ENCODE measurements around the gene ZNF638. TPM values are rescaled to one million over a fixed set of nuclear protein-coding genes. Genes with fewer than 3 reads are reported as not detected.

The ZNF638 gene
- total and polyA plus RNA-seq, 2 of the 4 experiments (the other 2 are of a cell fraction): 46.4 to 129 TPM

GRCh38 chr2:71484354-71484753 is 152.8 kb downstream of the ZNF638 start:
- CTCF ChIA-PET: no interaction called here
- Histone ChIP-seq H3K27ac (ENCODE audit: insufficient read depth, low read length) (no peak overlapping the region), H3K4me2 (ENCODE audit: low read depth, low read length) (no peak overlapping the region), H4K20me1 (ENCODE audit: insufficient read depth, low read length) (no peaks in the 10 kb centered on the region), H4K5ac (ENCODE audit: low read depth, low read length) (no peak overlapping the region), H2BK15ac (ENCODE audit: low read depth, low read length) (no peak overlapping the region), H3K36me3 (ENCODE audit: control insufficient read depth, insufficient read depth, low read length) (no peaks in the 10 kb centered on the region), H3K79me1 (ENCODE audit: low read depth in 1 of 2, low read length in 2 of 2) (no peaks in the 10 kb centered on the region), H2BK120ac (ENCODE audit: low read depth, low read length) (no peak overlapping the region), H2BK5ac (ENCODE audit: low read depth, low read length, poor library complexity, severe bottlenecking) (no peak overlapping the region), H3K4me1 (ENCODE audit: control insufficient read depth, insufficient read depth, low read length) (no peaks in the 10 kb centered on the region), H2AFZ (replicated peaks; ENCODE audit: low read length, poor library complexity) (no peak overlapping the region), H3K4me3 (ENCODE audit: insufficient read depth, low read depth, low read length) (no peak overlapping the region), H3K9me3 (ENCODE audit: control insufficient read depth, insufficient read depth, low read length) (no peaks in the 10 kb centered on the region), H2BK20ac (ENCODE audit: low read depth, low read length) (no peak overlapping the region), H3K18ac (ENCODE audit: low read depth, low read length) (no peak overlapping the region), H3K56ac (ENCODE audit: extremely low read depth, insufficient read depth, low read length) (no peak overlapping the region), H4K8ac (ENCODE audit: low read depth in 2 of 2, low read length in 2 of 2) (no peak overlapping the region), H3K14ac (replicated peaks; ENCODE audit: low read depth, low read length) (no peak overlapping the region), H3K23ac (ENCODE audit: low read depth, low read length) (no peak overlapping the region), H2AK5ac (ENCODE audit: low read depth, low read length) (no peak overlapping the region), H3K9me1 (ENCODE audit: insufficient read depth, low read length) (no peaks in the 10 kb centered on the region), H2AK9ac (replicated peaks; ENCODE audit: low read depth, low read length, poor library complexity) (no peak overlapping the region), H3K27me3 (ENCODE audit: control insufficient read depth, insufficient read depth, low read length) (peaks cover 39% of the 10 kb centered on the region), H4K91ac (ENCODE audit: insufficient read depth, low read depth, low read length) (no peak overlapping the region), H3K4ac (ENCODE audit: low read depth, low read length) (no peak overlapping the region), H3K9ac (ENCODE audit: low read depth, low read length) (no peak overlapping the region)
- no TSS peak for BruUV-seq (replicated peaks)
- no CpG with 5 or more reads among the region's 2 CpGs for WGBS, 2 experiments (ENCODE audit: extremely low coverage in 2 of 2, insufficient read length in 1 of 2)
- POLR2A ChIA-PET (ENCODE audit: unreplicated experiment): no interaction called here
- dilution Hi-C loops (cut with HindIII; ENCODE audit: low sequenced_read_pairs, unreplicated experiment): no loop called here
- ATAC-seq (ENCODE audit: low read depth): no peak
- in situ Hi-C loops (cut with MboI; ENCODE audit: low sequenced_read_pairs): no loop called here
- DNase-seq: no peak
- no peak for TF ChIP-seq RCOR1 (IDR thresholded peaks at IDR 0.05; ENCODE audit: insufficient replicate concordance, low read length)
- TF ChIP-seq CHD1 (IDR thresholded peaks at IDR 0.05; ENCODE audit: low read depth, low read length): no peak
- TF ChIP-seq MAZ (IDR thresholded peaks at IDR 0.05; ENCODE audit: borderline replicate concordance, low read depth, low read length): no peak
- TF ChIP-seq CEBPB (IDR thresholded peaks at IDR 0.05; ENCODE audit: low read depth, low read length): no peak
- TF ChIP-seq NFE2L2 (IDR thresholded peaks at IDR 0.05; ENCODE audit: low read depth, low read length): no peak
- TF ChIP-seq MXI1 (IDR thresholded peaks at IDR 0.05; ENCODE audit: borderline replicate concordance, low read depth, low read length): no peak
- no peak for TF ChIP-seq ELK1 (IDR thresholded peaks at IDR 0.05; ENCODE audit: borderline replicate concordance, low read depth, low read length)
- TF ChIP-seq SMC3 (IDR thresholded peaks at IDR 0.05; ENCODE audit: low read depth, low read length): no peak
- TF ChIP-seq RAD21 (IDR thresholded peaks at IDR 0.05; ENCODE audit: low read length): no peak
- no peak for TF ChIP-seq RFX5 (IDR thresholded peaks at IDR 0.05; ENCODE audit: low read depth, low read length)
- no peak for TF ChIP-seq BHLHE40 (IDR thresholded peaks at IDR 0.05; ENCODE audit: low read depth, low read length)
- TF ChIP-seq FOS (IDR thresholded peaks at IDR 0.05; ENCODE audit: low read depth, low read length): no peak
- intact Hi-C loops (cut with micrococcal nuclease): no loop called here

All from IMR-90 (cell line).